Chondrocyte (in vitro differentiated cells): ENCODE results near the gene KCNK10. TPM values are rescaled to one million over a fixed set of nuclear protein-coding genes. Genes with fewer than 3 reads are reported as not detected.

Source experiments
- DNase-seq: peaks from one replicate; pipeline ENCODE4 v3.0.0; 2021; ENCODE audit warnings: mixed read lengths, low spot score
- H3K27ac Mint-ChIP-seq: one replicate; pipeline ENCODE4 v1.8.0; 2021; ENCODE audit warnings: mild to moderate bottlenecking, moderate library complexity, mixed read lengths; ENCODE audit not compliant: unreplicated experiment
- H3K27me3 Mint-ChIP-seq: 2 replicates; pipeline ENCODE4 v1.8.0; 2021; ENCODE audit warnings: low read depth, mixed read lengths
- H3K36me3 Mint-ChIP-seq: 2 replicates; pipeline ENCODE4 v1.8.0; 2021; ENCODE audit warnings: low read depth, mixed read lengths
- H3K4me1 Mint-ChIP-seq: 2 replicates; pipeline ENCODE4 v1.8.0; 2021; ENCODE audit warnings: low read depth, mild to moderate bottlenecking, mixed read lengths
- H3K4me3 Mint-ChIP-seq: one replicate; pipeline ENCODE4 v1.8.0; 2021; ENCODE audit warnings: mild to moderate bottlenecking, moderate library complexity, mixed read lengths; ENCODE audit not compliant: unreplicated experiment
- H3K9me3 Mint-ChIP-seq: 2 replicates; pipeline ENCODE4 v1.8.0; 2021; ENCODE audit warnings: low read depth, mixed read lengths
- total RNA-seq: library from RNA; stranded (reverse); gene quantifications from 3 replicates; pipeline ENCODE4 v1.2.1, GENCODE V29; 2021
- TF ChIP-seq, protein P1 (sequence below): fragments of 200-600 bp; sonication (generic); IDR thresholded peaks from 2 replicates; pipeline ENCODE4 v1.5.0; 2021; ENCODE audit warnings: antibody characterized with exemption, mild to moderate bottlenecking, moderate library complexity

Gene KCNK10
- total RNA-seq, 1 donor from 2014 or later, result not detected

DNA sequence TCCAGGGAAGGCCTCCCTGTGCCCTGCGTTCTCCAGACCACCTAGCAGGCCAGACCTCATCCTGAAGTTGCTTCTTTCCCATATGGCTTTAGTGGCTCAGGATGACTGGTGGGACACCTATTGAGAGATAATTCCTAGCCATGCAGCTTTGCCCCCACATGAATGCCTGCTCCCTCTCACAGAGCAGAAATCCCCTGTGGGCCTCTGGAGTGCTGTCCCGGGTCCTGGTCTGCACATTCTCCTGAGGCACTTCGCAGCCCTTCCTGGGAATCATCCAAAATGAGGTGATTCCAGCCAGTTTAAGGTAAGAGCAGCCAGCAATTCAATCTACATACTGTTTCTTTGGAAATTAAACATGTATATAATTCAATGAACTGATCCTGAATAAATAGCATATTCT, 182.2 kb downstream of the KCNK10 start:
- no peak overlapping the region for H3K4me3 Mint-ChIP-seq
- H3K4me1 Mint-ChIP-seq, result no peaks in the 10 kb centered on the region
- H3K27ac Mint-ChIP-seq, result no peak overlapping the region
- no peak for DNase-seq
- H3K36me3 Mint-ChIP-seq, result no peaks in the 10 kb centered on the region
- TF ChIP-seq, protein P1, sequence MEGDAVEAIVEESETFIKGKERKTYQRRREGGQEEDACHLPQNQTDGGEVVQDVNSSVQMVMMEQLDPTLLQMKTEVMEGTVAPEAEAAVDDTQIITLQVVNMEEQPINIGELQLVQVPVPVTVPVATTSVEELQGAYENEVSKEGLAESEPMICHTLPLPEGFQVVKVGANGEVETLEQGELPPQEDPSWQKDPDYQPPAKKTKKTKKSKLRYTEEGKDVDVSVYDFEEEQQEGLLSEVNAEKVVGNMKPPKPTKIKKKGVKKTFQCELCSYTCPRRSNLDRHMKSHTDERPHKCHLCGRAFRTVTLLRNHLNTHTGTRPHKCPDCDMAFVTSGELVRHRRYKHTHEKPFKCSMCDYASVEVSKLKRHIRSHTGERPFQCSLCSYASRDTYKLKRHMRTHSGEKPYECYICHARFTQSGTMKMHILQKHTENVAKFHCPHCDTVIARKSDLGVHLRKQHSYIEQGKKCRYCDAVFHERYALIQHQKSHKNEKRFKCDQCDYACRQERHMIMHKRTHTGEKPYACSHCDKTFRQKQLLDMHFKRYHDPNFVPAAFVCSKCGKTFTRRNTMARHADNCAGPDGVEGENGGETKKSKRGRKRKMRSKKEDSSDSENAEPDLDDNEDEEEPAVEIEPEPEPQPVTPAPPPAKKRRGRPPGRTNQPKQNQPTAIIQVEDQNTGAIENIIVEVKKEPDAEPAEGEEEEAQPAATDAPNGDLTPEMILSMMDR, result no peak
- peaks cover 7% of the 10 kb centered on the region for H3K9me3 Mint-ChIP-seq
- H3K27me3 Mint-ChIP-seq, result peaks cover 9% of the 10 kb centered on the region

DNA sequence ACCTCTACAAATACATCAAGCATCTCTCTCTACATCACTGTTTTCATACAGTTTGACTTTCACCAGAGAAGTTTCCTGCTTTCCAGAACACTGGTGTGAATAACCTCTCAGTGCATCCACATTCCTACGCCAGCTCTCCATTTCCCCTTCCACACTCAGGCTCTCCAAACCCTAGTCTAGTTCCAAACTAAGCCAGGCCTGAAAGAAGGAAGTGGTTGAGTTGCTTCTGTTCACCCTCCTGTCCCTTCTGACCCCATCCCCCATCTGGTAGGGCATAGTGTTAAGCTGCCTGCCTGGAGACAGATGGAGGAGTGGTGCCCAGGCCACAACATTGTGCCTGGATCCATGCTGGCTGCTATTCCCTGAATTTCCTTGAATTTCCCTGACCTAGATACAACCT, 185.7 kb downstream of the KCNK10 start:
- H3K4me1 Mint-ChIP-seq, result no peaks in the 10 kb centered on the region
- TF ChIP-seq, protein P1, result no peak
- H3K27ac Mint-ChIP-seq, result no peak overlapping the region
- H3K4me3 Mint-ChIP-seq, result no peak overlapping the region
- peaks cover 5% of the 10 kb centered on the region for H3K27me3 Mint-ChIP-seq
- no peak for DNase-seq
- no peaks in the 10 kb centered on the region for H3K36me3 Mint-ChIP-seq
- H3K9me3 Mint-ChIP-seq, result peaks cover 12% of the 10 kb centered on the region

Other genes with a start within 250 kb of the KCNK10 start
- 7.6 to 8.7 TPM (median 7.7 TPM) in 3 replicates for gene SPATA7, start 62.4 kb upstream of the KCNK10 start, total RNA-seq
- gene PTPN21, start 231.7 kb upstream of the KCNK10 start, total RNA-seq, result 34.9 to 42.9 TPM (median 40.0 TPM) in 3 replicates
- 46.7 to 57.8 TPM (median 55.1 TPM) in 3 replicates for gene ZC3H14, start 239.8 kb upstream of the KCNK10 start, total RNA-seq